Esophagus muscularis mucosa (tissue), 4 donors: Measurements from ENCODE around the gene FBXO46. TPM values are rescaled to one million over a fixed set of nuclear protein-coding genes. Genes with fewer than 3 reads are reported as not detected.
"Not testable (repeated sequence)": the region's sequence is repeated elsewhere in the genome, so short reads cannot be mapped to it uniquely, and the experiment has no call there.

Experiments
- DNase-seq: peaks from one replicate; pipeline ENCODE4 v3.0.0-alpha.2; 2017; ENCODE audit errors: extremely low spot score
- H3K27ac ChIP-seq, 4 donors: fragments of 200-600 bp; sonication (generic); replicated peaks in 1 of 4; 1 replicate in 3 of 4; 2 replicates in 1 of 4; pipeline ENCODE4 v1.5.1; 2016 to 2019; ENCODE audit warnings: mild to moderate bottlenecking in 1 of 4
- H3K27me3 ChIP-seq, 4 donors: fragments of 200-600 bp; sonication (generic); one replicate each; pipeline versions ENCODE4 v1.5.1 to v1.6.0; 2016 to 2019
- H3K36me3 ChIP-seq, 4 donors: fragments of 200-600 bp; sonication (generic); one replicate each; pipeline ENCODE4 v1.5.1; 2016 to 2019
- H3K4me1 ChIP-seq, 4 donors: fragments of 200-600 bp; sonication (generic); one replicate each; pipeline ENCODE4 v1.5.1; 2016 to 2019
- H3K4me3 ChIP-seq, 4 donors: fragments of 200-600 bp; sonication (generic); 1 replicate in 2 of 4; 2 replicates in 2 of 4; pipeline ENCODE4 v1.5.1; 2016 to 2019; ENCODE audit warnings: mild to moderate bottlenecking in 4 of 4, moderate library complexity in 1 of 4
- H3K9me3 ChIP-seq, 4 donors: fragments of 200-600 bp; sonication (generic); 1 replicate in 3 of 4; 2 replicates in 1 of 4; pipeline ENCODE4 v1.5.1; 2016 to 2019
- EP300 ChIP-seq: sonication (generic); formaldehyde crosslinking; IDR thresholded peaks from one replicate; pipeline ENCODE4 v1.6.1; 2017; ENCODE audit warnings: antibody characterized with exemption
- POLR2A ChIP-seq: fragments of 450-650 bp; IDR thresholded peaks from one replicate; pipeline ENCODE4 v1.6.1; 2017; ENCODE audit warnings: antibody characterized with exemption, moderate library complexity, mild to moderate bottlenecking, low read depth
- POLR2AphosphoS5 ChIP-seq, 2 donors: sonication (generic); formaldehyde crosslinking; IDR thresholded peaks; one replicate each; pipeline ENCODE4 v1.6.1; 2017; ENCODE audit warnings: antibody characterized with exemption in 2 of 2
- WGBS: methylation state at CpG from one replicate; pipeline ENCODE4 v1.1.5; 2018; 5-methylcytosine and 5-hydroxymethylcytosine counted together
- intact Hi-C: fragments of 100-400 bp; cut with DNase I; formaldehyde crosslinking; loops from one replicate; pipeline ENCODE4 v1.15.1; 2023
- total RNA-seq, 4 donors: library from RNA; depleted of rRNA; stranded (reverse); fragments of >200 nt; gene quantifications; one replicate each; pipeline versions ENCODE4 v1.1.0 to v1.2.1, GENCODE V29; 2016
- TF ChIP-seq, protein P1 (sequence below), 3 experiments: fragments of 200-600 bp in 2 of 3; fragments of 450-650 bp in 1 of 3; sonication (generic) in 2 of 3; IDR thresholded peaks; one replicate each; pipeline ENCODE4 v1.5.1; 2017 to 2019; ENCODE audit warnings: antibody characterized with exemption in 3 of 3, mild to moderate bottlenecking in 2 of 3, moderate library complexity in 1 of 3

Gene FBXO46
- total RNA-seq, 4 donors from 2014 or later = 8.6 to 27.7 (median 18.2) TPM

DNA sequence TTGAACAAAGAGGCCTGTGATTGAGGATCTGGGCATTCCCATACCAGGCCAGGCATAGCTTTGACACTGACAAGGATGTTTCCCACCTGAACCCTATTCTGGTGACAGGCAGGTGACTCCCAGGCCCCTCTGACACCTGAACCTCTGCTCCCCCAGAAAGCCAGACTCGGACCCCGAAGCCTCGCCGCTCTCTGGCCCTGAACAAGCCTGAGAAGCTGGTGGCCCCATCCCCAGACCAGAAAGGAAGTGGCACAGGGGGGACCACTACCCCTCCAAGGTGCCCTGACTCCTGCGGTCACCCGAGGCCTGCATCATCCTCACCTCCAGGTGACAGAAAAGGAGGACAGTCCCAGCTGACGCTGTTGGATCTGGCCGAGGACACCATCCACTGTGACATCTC is 23.6 kb upstream of the FBXO46 start:
- intact Hi-C loops = no loop called here
- Histone ChIP-seq H3K4me3 (no peak overlapping the region), H3K27me3 (no peaks in the 10 kb centered on the region), H3K4me1 (no peaks in the 10 kb centered on the region), H3K9me3 (no peaks in the 10 kb centered on the region), H3K36me3 (no peaks in the 10 kb centered on the region), H3K27ac (no peak overlapping the region)
- no peak for DNase-seq
- TF ChIP-seq, protein P1, sequence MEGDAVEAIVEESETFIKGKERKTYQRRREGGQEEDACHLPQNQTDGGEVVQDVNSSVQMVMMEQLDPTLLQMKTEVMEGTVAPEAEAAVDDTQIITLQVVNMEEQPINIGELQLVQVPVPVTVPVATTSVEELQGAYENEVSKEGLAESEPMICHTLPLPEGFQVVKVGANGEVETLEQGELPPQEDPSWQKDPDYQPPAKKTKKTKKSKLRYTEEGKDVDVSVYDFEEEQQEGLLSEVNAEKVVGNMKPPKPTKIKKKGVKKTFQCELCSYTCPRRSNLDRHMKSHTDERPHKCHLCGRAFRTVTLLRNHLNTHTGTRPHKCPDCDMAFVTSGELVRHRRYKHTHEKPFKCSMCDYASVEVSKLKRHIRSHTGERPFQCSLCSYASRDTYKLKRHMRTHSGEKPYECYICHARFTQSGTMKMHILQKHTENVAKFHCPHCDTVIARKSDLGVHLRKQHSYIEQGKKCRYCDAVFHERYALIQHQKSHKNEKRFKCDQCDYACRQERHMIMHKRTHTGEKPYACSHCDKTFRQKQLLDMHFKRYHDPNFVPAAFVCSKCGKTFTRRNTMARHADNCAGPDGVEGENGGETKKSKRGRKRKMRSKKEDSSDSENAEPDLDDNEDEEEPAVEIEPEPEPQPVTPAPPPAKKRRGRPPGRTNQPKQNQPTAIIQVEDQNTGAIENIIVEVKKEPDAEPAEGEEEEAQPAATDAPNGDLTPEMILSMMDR (IDR thresholded peaks at IDR 0.05) = no peak
- no peak for TF ChIP-seq EP300
- TF ChIP-seq POLR2A = no peak
- TF ChIP-seq POLR2AphosphoS5 (IDR thresholded peaks at IDR 0.05) = no peak
- 92% methylated on average over 6 of the region's 8 CpGs for WGBS

DNA sequence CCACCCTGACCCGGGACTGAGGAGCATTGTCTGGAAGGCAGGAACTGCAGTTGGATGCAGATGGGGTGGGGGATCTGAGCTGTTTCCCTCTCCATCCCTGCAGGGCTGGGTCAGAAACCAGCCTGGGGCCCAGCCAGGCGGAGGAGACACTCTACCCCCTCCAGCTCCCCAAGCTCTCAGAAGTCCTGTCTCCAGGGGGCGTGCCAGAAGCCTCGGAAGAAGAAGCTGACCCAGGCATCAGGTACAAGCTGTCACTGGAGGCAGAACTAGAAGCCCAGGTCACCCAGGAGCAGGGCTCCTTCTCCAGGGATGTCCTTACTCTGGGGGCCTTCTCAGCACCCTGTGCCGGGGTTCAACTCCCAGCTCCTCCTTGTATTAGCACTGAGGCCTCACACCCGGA is 22.9 kb upstream of the FBXO46 start:
- no peak for TF ChIP-seq POLR2AphosphoS5 (IDR thresholded peaks at IDR 0.05)
- TF ChIP-seq, protein P1 (IDR thresholded peaks at IDR 0.05) = no peak
- TF ChIP-seq POLR2A = no peak
- no peak for TF ChIP-seq EP300
- Histone ChIP-seq H3K36me3 (no peaks in the 10 kb centered on the region), H3K9me3 (no peaks in the 10 kb centered on the region), H3K27ac (no peak overlapping the region), H3K4me3 (no peak overlapping the region), H3K4me1 (no peaks in the 10 kb centered on the region), H3K27me3 (no peaks in the 10 kb centered on the region)
- intact Hi-C loops = no loop called here
- 85% methylated on average over 4 of the region's 6 CpGs for WGBS
- DNase-seq = no peak

DNA sequence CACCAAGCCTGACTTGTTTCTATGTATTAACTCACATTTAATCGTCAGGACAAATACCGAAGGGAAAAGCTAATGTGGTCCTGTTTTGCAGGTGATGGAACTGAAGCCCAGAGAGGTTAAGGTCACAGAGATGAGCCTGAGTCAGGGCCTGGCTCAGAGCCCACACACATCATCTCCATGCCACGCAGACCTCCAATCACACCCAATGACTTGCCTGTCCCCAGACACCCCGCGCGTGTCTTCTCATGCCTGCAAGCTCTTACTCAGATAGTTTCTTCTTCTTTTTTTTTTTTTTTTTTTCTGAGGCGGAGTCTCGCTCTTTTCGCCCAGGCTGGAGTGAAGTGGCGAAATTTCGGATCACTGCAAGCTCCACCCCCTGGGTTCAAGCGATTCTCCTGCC is 21.9 kb upstream of the FBXO46 start:
- intact Hi-C loops = no loop called here
- Histone ChIP-seq H3K36me3 (no peaks in the 10 kb centered on the region), H3K4me3 (no peak overlapping the region), H3K9me3 (no peaks in the 10 kb centered on the region), H3K4me1 (no peaks in the 10 kb centered on the region), H3K27me3 (no peaks in the 10 kb centered on the region), H3K27ac (no peak overlapping the region)
- DNase-seq = no peak
- no peak for TF ChIP-seq EP300
- no peak for TF ChIP-seq POLR2AphosphoS5 (IDR thresholded peaks at IDR 0.05)
- TF ChIP-seq POLR2A = no peak
- TF ChIP-seq, protein P1 (IDR thresholded peaks at IDR 0.05) = no peak
- 95% methylated on average over 12 of the region's 12 CpGs for WGBS

DNA sequence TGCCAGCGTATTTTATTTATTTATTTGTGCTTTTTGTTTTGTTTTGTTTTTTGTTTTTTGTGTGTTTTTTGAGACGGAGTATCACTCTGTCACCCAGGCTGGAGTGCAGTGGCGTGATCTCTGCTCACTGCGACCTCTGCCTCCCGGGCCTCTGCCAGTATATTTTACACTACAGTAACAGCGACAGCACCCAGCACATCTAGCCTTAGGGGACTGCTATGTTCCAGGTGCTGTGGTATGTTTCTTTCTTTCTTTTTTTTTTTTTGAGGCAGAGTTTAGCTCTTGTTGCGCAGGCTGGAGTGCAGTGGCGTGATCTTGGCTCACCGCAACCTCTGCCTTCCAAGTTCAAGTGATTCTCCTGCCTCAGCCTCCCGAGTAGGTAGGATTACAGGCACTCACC is 20.8 kb upstream of the FBXO46 start:
- not testable (repeated sequence) for H3K27me3 ChIP-seq

DNA sequence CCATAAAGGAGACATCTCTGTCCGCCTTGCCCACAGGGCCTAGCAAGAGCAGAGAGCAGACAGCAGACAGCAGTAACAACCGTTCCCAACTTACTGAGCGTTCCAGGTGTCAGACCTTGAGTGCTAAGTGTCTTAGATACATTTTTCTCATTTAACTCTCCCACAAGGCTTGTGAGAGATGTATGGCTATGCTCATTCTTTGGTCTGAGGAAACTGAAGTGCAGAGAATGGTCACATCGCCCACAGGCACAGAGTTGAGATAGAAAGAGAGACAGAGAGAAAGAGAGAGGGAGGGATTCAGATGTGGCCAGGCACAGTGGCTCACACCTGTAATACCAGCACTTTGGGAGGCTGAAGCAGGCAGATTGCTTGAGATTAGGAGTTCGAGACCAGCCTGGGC is 16.8 kb upstream of the FBXO46 start:
- 82% methylated on average over 5 of the region's 5 CpGs for WGBS

More for the DNA sequence above, 20.8 kb upstream of the FBXO46 start:
- H3K27ac ChIP-seq, H3K4me3 ChIP-seq, intact Hi-C loops, H3K36me3 ChIP-seq, H3K4me1 ChIP-seq, DNase-seq, H3K9me3 ChIP-seq: not testable (repeated sequence)
- 92% methylated on average over 10 of the region's 10 CpGs for WGBS

More for the DNA sequence above, 16.8 kb upstream of the FBXO46 start:
- Histone ChIP-seq H3K27ac (no peak overlapping the region), H3K4me1 (peaks cover 0 to 9% (median 0%) of the 10 kb centered on the region in 4 donors), H3K27me3 (no peaks in the 10 kb centered on the region), H3K9me3 (no peaks in the 10 kb centered on the region), H3K36me3 (no peaks in the 10 kb centered on the region), H3K4me3 (no peak overlapping the region)
- intact Hi-C loops = no loop called here
- TF ChIP-seq EP300 = no peak
- TF ChIP-seq, protein P1 (IDR thresholded peaks at IDR 0.05) = no peak
- TF ChIP-seq POLR2A = no peak
- no peak for TF ChIP-seq POLR2AphosphoS5 (IDR thresholded peaks at IDR 0.05)
- DNase-seq = no peak
